HepG2 (cell line): ENCODE results near the gene MAPK14. TPM values are rescaled to one million over a fixed set of nuclear protein-coding genes. Genes with fewer than 3 reads are reported as not detected.

Experiments
- ATF3 ChIP-seq: sonication (generic); formaldehyde crosslinking; IDR thresholded peaks from 2 replicates; pipeline ENCODE4 v1.4.0; 2020; ENCODE audit warnings: missing genetic modification reagents
- FOXJ3 ChIP-seq: sonication (generic); formaldehyde crosslinking; IDR thresholded peaks from 2 replicates; pipeline ENCODE4 v1.4.0; 2020; ENCODE audit warnings: missing genetic modification reagents, mild to moderate bottlenecking, borderline replicate concordance
- FUBP1 ChIP-seq: sonication (generic); formaldehyde crosslinking; IDR thresholded peaks from 2 replicates; pipeline ENCODE4 v1.5.1; 2020; ENCODE audit warnings: missing genetic modification reagents, mild to moderate bottlenecking, borderline replicate concordance
- HNF4G ChIP-seq, 2 experiments: sonication (generic) in 1 of 2; formaldehyde crosslinking in 1 of 2; IDR thresholded peaks; 2 replicates each; pipeline versions ENCODE4 v1.4.0 to v1.6.1; 2011 to 2020; ENCODE audit warnings: borderline replicate concordance in 2 of 2, low read depth in 2 of 2, mild to moderate bottlenecking in 2 of 2, low read length in 1 of 2, missing genetic modification reagents in 1 of 2, moderate library complexity in 1 of 2
- MXD3 ChIP-seq: IDR thresholded peaks from 2 replicates; pipeline ENCODE4 v1.6.1; 2016; ENCODE audit warnings: mild to moderate bottlenecking, missing biosample characterization, missing genetic modification reagents
- PBX2 ChIP-seq: IDR thresholded peaks from 2 replicates; pipeline ENCODE4 v1.6.1; 2016; ENCODE audit warnings: control low read depth
- POLR2AphosphoS2 ChIP-seq: IDR thresholded peaks from 2 replicates; pipeline ENCODE4 v1.6.1; 2011; ENCODE audit warnings: low read depth, low read length, improper control_type of control experiment
- SP2 ChIP-seq: sonication (generic); formaldehyde crosslinking; IDR thresholded peaks from 2 replicates; pipeline ENCODE4 v1.5.1; 2020; ENCODE audit warnings: mild to moderate bottlenecking, missing genetic modification reagents
- SRSF1 ChIP-seq: fragments of 200-400 bp; formaldehyde crosslinking; optimal IDR thresholded peaks from 2 replicates; pipeline ENCODE3; 2017; ENCODE audit warnings: mild to moderate bottlenecking, low read depth, low read length, moderate library complexity
- TEAD3 ChIP-seq: optimal IDR thresholded peaks from 2 replicates; pipeline ENCODE3; 2016; ENCODE audit warnings: borderline replicate concordance
- ZBTB4 ChIP-seq: sonication (generic); formaldehyde crosslinking; IDR thresholded peaks from 2 replicates; pipeline ENCODE4 v1.4.0; 2020; ENCODE audit warnings: missing genetic modification reagents, mild to moderate bottlenecking, borderline replicate concordance
- ZBTB42 ChIP-seq: sonication (generic); formaldehyde crosslinking; IDR thresholded peaks from 2 replicates; pipeline ENCODE4 v1.5.0; 2020; ENCODE audit warnings: mild to moderate bottlenecking, missing genetic modification reagents
- ZMYM2 ChIP-seq: sonication (generic); formaldehyde crosslinking; IDR thresholded peaks from 2 replicates; pipeline ENCODE4 v1.8.0; 2022; ENCODE audit warnings: mild to moderate bottlenecking, missing genetic modification reagents
- ZNF264 ChIP-seq: sonication (generic); formaldehyde crosslinking; IDR thresholded peaks from 2 replicates; pipeline ENCODE4 v1.4.0; 2020; ENCODE audit warnings: missing genetic modification reagents
- ZNF296 ChIP-seq: sonication (generic); formaldehyde crosslinking; conservative IDR thresholded peaks from 2 replicates; pipeline ENCODE4 v1.5.0; 2020; ENCODE audit warnings: mild to moderate bottlenecking, missing genetic modification reagents
- ZNF30 ChIP-seq: sonication (generic); formaldehyde crosslinking; IDR thresholded peaks from 2 replicates; pipeline ENCODE4 v1.5.0; 2020; ENCODE audit warnings: mild to moderate bottlenecking, missing genetic modification reagents
- ZNF678 ChIP-seq: sonication (generic); formaldehyde crosslinking; IDR thresholded peaks from 2 replicates; pipeline ENCODE4 v1.4.0; 2020; ENCODE audit warnings: mild to moderate bottlenecking, missing genetic modification reagents
- ZNF746 ChIP-seq: sonication (generic); formaldehyde crosslinking; IDR thresholded peaks from 2 replicates; pipeline ENCODE4 v1.8.0; 2022; ENCODE audit warnings: mild to moderate bottlenecking, missing genetic modification reagents
- ZNF75D ChIP-seq: sonication (generic); formaldehyde crosslinking; IDR thresholded peaks from 2 replicates; pipeline ENCODE4 v1.8.1; 2023; ENCODE audit warnings: missing genetic modification reagents, mild to moderate bottlenecking, borderline replicate concordance
- polyA plus RNA-seq, 8 experiments: library from polyadenylated mRNA; depleted of rRNA in 3 of 8; stranded (reverse) in 7 of 8; unstranded in 1 of 8; fragments of >200 nt; fragmentation: Illumina TruSeq in 4 of 8; extraction: Trizol in 4 of 8; gene quantifications; 2 replicates each; pipeline versions ENCODE4 v1.2.1 to v1.2.3, GENCODE V29; 2011 to 2016; ENCODE audit warnings: low read depth in 4 of 8, missing spikeins in 1 of 8, mixed read lengths in 1 of 8; ENCODE audit not compliant: insufficient read depth in 1 of 8
- total RNA-seq, 5 experiments: library from RNA; depleted of rRNA; stranded (reverse); fragments of >200 nt; fragmentation: Illumina TruSeq; extraction: Trizol; gene quantifications; 2 replicates each; pipeline ENCODE4 v1.2.3, GENCODE V29; 2016; ENCODE audit warnings: low read depth in 1 of 5

The MAPK14 gene
- total and polyA plus RNA-seq, 2 of the 13 experiments (the other 11 are each of a cell fraction or from before 2014, with no cell fraction given), result 66.3 to 67.3 TPM

GRCh38 chr6:36028088-36028876 is 674 bp downstream of the MAPK14 start (continued):
- TF ChIP-seq PBX2 (no peak), POLR2AphosphoS2 (no peak), ATF3 (CRISPR knock-in tag) (no peak; the same call in 1 of the 2 replicates), FUBP1 (CRISPR knock-in tag) (0 out of 2 replicates have a peak, but pooled peaks have one; percentile 75), TEAD3 (CRISPR knock-in tag) (peak; percentile 81), FOXJ3 (no peak), ZNF296 (0 out of 2 replicates have a peak, but pooled peaks have one; percentile 60), ZBTB42 (no peak; the same call in 1 of the 2 replicates), ZMYM2 (CRISPR knock-in tag) (no peak), ZNF30 (0 out of 2 replicates have a peak, but pooled peaks have one; percentile 74), ZNF264 (CRISPR knock-in tag) (no peak), SRSF1 (no peak), HNF4G (IDR thresholded peaks at IDR 0.05; ENCODE audit: borderline replicate concordance, low read depth, low read length) (no peak), HNF4G (CRISPR knock-in tag; IDR thresholded peaks at IDR 0.05; ENCODE audit: borderline replicate concordance, low read depth) (no peak), ZBTB4 (CRISPR knock-in tag) (peak; percentile 54; the same call in 1 of the 2 replicates), SP2 (CRISPR knock-in tag) (no peak), ZNF75D (CRISPR knock-in tag) (no peak), ZNF678 (peak; percentile 43; the same call in 1 of the 2 replicates), MXD3 (CRISPR knock-in tag) (0 out of 2 replicates have a peak, but pooled peaks have one; percentile 13), ZNF746 (CRISPR knock-in tag) (peak; percentile 59; the same call in 1 of the 2 replicates)
